ENCODE results near the gene PPM1N.

Gene PPM1N

DNA sequence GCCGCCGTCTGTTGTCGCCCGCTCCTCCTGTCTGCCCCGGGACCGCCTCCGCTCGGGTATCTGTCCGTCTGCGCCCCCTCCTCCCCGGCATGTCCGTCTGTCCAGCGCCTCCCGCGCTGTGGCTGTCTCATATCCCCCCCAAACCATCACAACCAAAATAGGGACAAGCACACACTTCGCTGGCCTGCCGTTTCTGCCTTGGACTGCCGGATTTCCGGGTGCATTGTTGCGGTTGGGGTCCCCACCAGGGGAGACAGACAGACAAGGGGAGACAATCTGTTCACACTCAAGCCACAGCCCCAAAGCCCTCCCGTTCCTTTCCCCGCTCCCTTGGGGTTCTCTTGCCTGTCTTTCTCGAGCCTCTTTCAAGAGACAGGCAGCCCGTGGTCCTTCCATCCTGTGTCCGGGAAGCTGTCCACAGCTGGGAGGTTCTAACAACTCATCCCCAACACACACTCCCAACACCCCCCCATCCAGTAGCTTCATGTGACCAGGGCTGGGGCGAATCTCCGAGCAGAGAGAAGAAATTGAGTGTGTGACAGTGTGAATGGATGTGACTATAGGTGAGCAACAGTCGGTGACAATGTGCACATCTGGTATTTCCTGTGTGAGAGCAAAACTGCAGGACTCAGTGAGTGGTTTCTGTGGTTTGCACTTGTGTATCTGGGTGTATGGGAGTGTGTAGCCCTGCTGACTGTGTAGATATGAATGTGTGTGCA is 47.0 kb upstream of the PPM1N start:
- H3K9me3 ChIP-seq (replicated peaks; ENCODE audit: insufficient read depth, low read length): no peaks in the 10 kb centered on the region
- H3K27ac ChIP-seq (ENCODE audit: low read length): peak overlapping the region; percentile 77
- peak overlapping the region; percentile 98 for H3K9ac ChIP-seq (ENCODE audit: low read length)
- H3K27me3 ChIP-seq (replicated peaks; ENCODE audit: insufficient read depth, low read length): no peaks in the 10 kb centered on the region
- H3K79me2 ChIP-seq (ENCODE audit: low read length): no peaks in the 10 kb centered on the region
- TF ChIP-seq EZH2 (optimal IDR thresholded peaks at IDR 0.05; ENCODE audit: low read depth, low read length): no peak
- TF ChIP-seq, protein P1, sequence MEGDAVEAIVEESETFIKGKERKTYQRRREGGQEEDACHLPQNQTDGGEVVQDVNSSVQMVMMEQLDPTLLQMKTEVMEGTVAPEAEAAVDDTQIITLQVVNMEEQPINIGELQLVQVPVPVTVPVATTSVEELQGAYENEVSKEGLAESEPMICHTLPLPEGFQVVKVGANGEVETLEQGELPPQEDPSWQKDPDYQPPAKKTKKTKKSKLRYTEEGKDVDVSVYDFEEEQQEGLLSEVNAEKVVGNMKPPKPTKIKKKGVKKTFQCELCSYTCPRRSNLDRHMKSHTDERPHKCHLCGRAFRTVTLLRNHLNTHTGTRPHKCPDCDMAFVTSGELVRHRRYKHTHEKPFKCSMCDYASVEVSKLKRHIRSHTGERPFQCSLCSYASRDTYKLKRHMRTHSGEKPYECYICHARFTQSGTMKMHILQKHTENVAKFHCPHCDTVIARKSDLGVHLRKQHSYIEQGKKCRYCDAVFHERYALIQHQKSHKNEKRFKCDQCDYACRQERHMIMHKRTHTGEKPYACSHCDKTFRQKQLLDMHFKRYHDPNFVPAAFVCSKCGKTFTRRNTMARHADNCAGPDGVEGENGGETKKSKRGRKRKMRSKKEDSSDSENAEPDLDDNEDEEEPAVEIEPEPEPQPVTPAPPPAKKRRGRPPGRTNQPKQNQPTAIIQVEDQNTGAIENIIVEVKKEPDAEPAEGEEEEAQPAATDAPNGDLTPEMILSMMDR (IDR thresholded peaks at IDR 0.05; ENCODE audit: low read length): no peak
- TF ChIP-seq EZH2phosphoT487 (IDR thresholded peaks at IDR 0.05; ENCODE audit: low read length): no peak
- H3K4me1 ChIP-seq (ENCODE audit: low read length): peaks cover 11% of the 10 kb centered on the region
- H4K20me1 ChIP-seq (ENCODE audit: insufficient read depth, low read length): no peaks in the 10 kb centered on the region
- H2AFZ ChIP-seq (ENCODE audit: low read length): peak overlapping the region; percentile 48
- H3K4me3 ChIP-seq (ENCODE audit: low read length): peak overlapping the region; percentile 73
- peaks cover 24% of the 10 kb centered on the region for H3F3A ChIP-seq (ENCODE audit: insufficient read depth, low read length)
- H3K4me2 ChIP-seq (ENCODE audit: low read depth, low read length): peak overlapping the region; percentile 86
- DNase-seq: peak; percentile 80
- no peaks in the 10 kb centered on the region for H3K9me2 ChIP-seq (replicated peaks; ENCODE audit: insufficient read depth, low read length)
- no peaks in the 10 kb centered on the region for H3K36me3 ChIP-seq (replicated peaks; ENCODE audit: insufficient read depth, low read length)

DNA sequence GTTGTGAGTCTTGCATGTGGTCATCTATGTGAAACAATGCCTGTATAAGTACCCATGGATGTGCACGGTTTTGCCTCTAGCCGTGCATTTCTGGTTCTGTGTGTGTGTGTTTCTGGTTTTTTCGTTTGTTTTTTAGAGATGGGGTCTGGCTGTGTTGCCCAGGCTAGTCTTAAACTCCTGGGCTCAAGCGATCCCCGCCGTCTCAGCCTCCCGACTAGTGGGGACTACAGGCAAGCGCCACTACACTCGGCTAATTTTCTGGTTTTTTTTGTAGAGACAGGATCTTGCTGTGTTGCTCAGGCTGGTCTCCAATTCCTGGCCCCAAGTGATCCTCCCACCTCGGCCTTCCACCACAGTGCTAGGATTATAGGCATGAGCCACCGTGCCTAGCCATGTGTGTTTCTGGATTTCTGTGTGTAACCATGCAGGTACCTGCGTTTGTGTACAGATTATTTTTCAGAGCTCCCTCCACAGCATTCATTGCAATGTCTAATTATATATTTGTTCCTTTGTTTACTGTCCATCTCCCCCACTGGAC is 46.3 kb upstream of the PPM1N start:
- DNase-seq: no peak
- Histone ChIP-seq H3K9me3 (replicated peaks; ENCODE audit: insufficient read depth, low read length) (no peaks in the 10 kb centered on the region), H3K9me2 (replicated peaks; ENCODE audit: insufficient read depth, low read length) (no peaks in the 10 kb centered on the region), H3K27ac (ENCODE audit: low read length) (peak overlapping the region; percentile 77; the same call in 1 of the 2 replicates), H3K4me3 (ENCODE audit: low read length) (peak overlapping the region; percentile 73), H2AFZ (ENCODE audit: low read length) (no peak overlapping the region), H4K20me1 (ENCODE audit: insufficient read depth, low read length) (no peaks in the 10 kb centered on the region), H3K27me3 (replicated peaks; ENCODE audit: insufficient read depth, low read length) (no peaks in the 10 kb centered on the region), H3K9ac (ENCODE audit: low read length) (no peak overlapping the region), H3F3A (ENCODE audit: insufficient read depth, low read length) (peaks cover 24% of the 10 kb centered on the region), H3K36me3 (replicated peaks; ENCODE audit: insufficient read depth, low read length) (no peaks in the 10 kb centered on the region), H3K4me2 (ENCODE audit: low read depth, low read length) (peak overlapping the region; percentile 86), H3K79me2 (ENCODE audit: low read length) (no peaks in the 10 kb centered on the region), H3K4me1 (ENCODE audit: low read length) (peaks cover 11% of the 10 kb centered on the region)
- TF ChIP-seq EZH2 (optimal IDR thresholded peaks at IDR 0.05; ENCODE audit: low read depth, low read length) (no peak), EZH2phosphoT487 (IDR thresholded peaks at IDR 0.05; ENCODE audit: low read length) (no peak)
- TF ChIP-seq, protein P1 (IDR thresholded peaks at IDR 0.05; ENCODE audit: low read length): no peak

- Histone ChIP-seq H3K4me1 (ENCODE audit: low read length) (peaks cover 11% of the 10 kb centered on the region), H3F3A (ENCODE audit: insufficient read depth, low read length) (peaks cover 17% of the 10 kb centered on the region), H2AFZ (ENCODE audit: low read length) (no peak overlapping the region), H3K9ac (ENCODE audit: low read length) (no peak overlapping the region), H3K27ac (ENCODE audit: low read length) (no peak overlapping the region), H3K9me3 (replicated peaks; ENCODE audit: insufficient read depth, low read length) (no peaks in the 10 kb centered on the region), H3K79me2 (ENCODE audit: low read length) (no peaks in the 10 kb centered on the region), H3K9me2 (replicated peaks; ENCODE audit: insufficient read depth, low read length) (no peaks in the 10 kb centered on the region), H3K36me3 (replicated peaks; ENCODE audit: insufficient read depth, low read length) (no peaks in the 10 kb centered on the region), H4K20me1 (ENCODE audit: insufficient read depth, low read length) (no peaks in the 10 kb centered on the region), H3K4me2 (ENCODE audit: low read depth, low read length) (no peak overlapping the region), H3K27me3 (replicated peaks; ENCODE audit: insufficient read depth, low read length) (no peaks in the 10 kb centered on the region), H3K4me3 (ENCODE audit: low read length) (no peak overlapping the region)
- TF ChIP-seq, protein P1 (IDR thresholded peaks at IDR 0.05; ENCODE audit: low read length): no peak
- TF ChIP-seq EZH2phosphoT487 (IDR thresholded peaks at IDR 0.05; ENCODE audit: low read length) (no peak), EZH2 (optimal IDR thresholded peaks at IDR 0.05; ENCODE audit: low read depth, low read length) (no peak)
- no peak for DNase-seq
Observed at GRCh38 chr19:45455707-45456499, 42.3 kb upstream of the PPM1N start.
